Stimulated activated CD4-positive, alpha-beta T cell treated with anti-CD3 and anti-CD28 coated beads, TNF-alpha, amount 100 ng/mL, for 48 hours (primary cell): ENCODE measurements around the gene KCNT2.

ENCODE experiments used
- DNase-seq, 3 donors: peaks; one replicate each; pipeline ENCODE4 v3.0.0-alpha.2; 2020; ENCODE audit warnings: low read depth in 3 of 3

KCNT2 gene

GRCh38 chr1:196196486-196196885, 411.8 kb downstream of the KCNT2 start:
- DNase-seq = no peak

GRCh38 chr1:196193896-196194559, 414.2 kb downstream of the KCNT2 start:
- no peak for DNase-seq

- DNase-seq = no peak
These were observed 424.3 kb downstream of the KCNT2 start for GRCh38 chr1:196183941-196184340.

GRCh38 chr1:196181594-196181878, 426.7 kb downstream of the KCNT2 start:
- no peak for DNase-seq

GRCh38 chr1:196180847-196181593, 427.2 kb downstream of the KCNT2 start:
- no peak for DNase-seq

GRCh38 chr1:196178083-196178635, 430.1 kb downstream of the KCNT2 start:
- no peak for DNase-seq
